GM21447 (cell line): ENCODE measurements around the gene CCDC9.
A peak's percentile ranks its signal among the peaks of the same experiment; 100 is the strongest.

Experiments used
- ATAC-seq: cut with Tn5 transposase; IDR thresholded peaks from one replicate; pipeline ENCODE4 v1.9.1; 2021; ENCODE audit not compliant: unreplicated experiment

Gene CCDC9

GRCh38 chr19:47255879-47256692 lies at the start of gene CCDC9:
Gene CCDC9 (plus strand): TSS chr19:47256525. CDS start chr19:47258401, 1,876 bp downstream.
- ATAC-seq = peak; percentile 37

- ATAC-seq = no peak
These were observed 46.8 kb upstream of the CCDC9 start for GRCh38 chr19:47209319-47210179.

GRCh38 chr19:47210180-47210490 lies 46.2 kb upstream of the CCDC9 start:
- ATAC-seq = no peak

GRCh38 chr19:47210689-47211316 lies 45.5 kb upstream of the CCDC9 start:
- ATAC-seq = no peak

GRCh38 chr19:47215581-47215980 lies 40.7 kb upstream of the CCDC9 start:
- ATAC-seq = no peak

- ATAC-seq = no peak
These were observed 35.1 kb upstream of the CCDC9 start for GRCh38 chr19:47221080-47221841.

GRCh38 chr19:47221890-47222289 lies 34.4 kb upstream of the CCDC9 start:
- ATAC-seq = no peak

GRCh38 chr19:47225746-47226425 lies 30.4 kb upstream of the CCDC9 start:
- no peak for ATAC-seq

GRCh38 chr19:47226426-47227351 lies 29.6 kb upstream of the CCDC9 start:
- peak; percentile 43 for ATAC-seq

- ATAC-seq = peak; percentile 20
These were observed 28.8 kb upstream of the CCDC9 start for GRCh38 chr19:47227352-47228167.

- no peak for ATAC-seq
These were observed 28.0 kb upstream of the CCDC9 start for GRCh38 chr19:47228168-47228936.

GRCh38 chr19:47228937-47229675 lies 27.2 kb upstream of the CCDC9 start:
- ATAC-seq = no peak

GRCh38 chr19:47229676-47230053 lies 26.7 kb upstream of the CCDC9 start:
- ATAC-seq = no peak

GRCh38 chr19:47230054-47230920 lies 26.0 kb upstream of the CCDC9 start:
- no peak for ATAC-seq

GRCh38 chr19:47230921-47231214 lies 25.5 kb upstream of the CCDC9 start, which contains the start of gene BBC3:
Gene BBC3 (minus strand): TSS chr19:47231199. CDS start chr19:47228431, 2,768 bp downstream.
- ATAC-seq = no peak
